Smooth muscle cell (in vitro differentiated cells): ENCODE measurements around the gene FLT3LG. TPM values are rescaled to one million over a fixed set of nuclear protein-coding genes. Genes with fewer than 3 reads are reported as not detected.

Experiments used
- DNase-seq: peaks from one replicate; lab custom pipeline; 2025; ENCODE audit not compliant: unreplicated experiment; lab: John Stamatoyannopoulos, UW
- H2AFZ ChIP-seq: fragments of 200-600 bp; sonication (generic); 2 replicates; pipeline ENCODE4 v1.6.0; 2016; ENCODE audit warnings: antibody characterized with exemption, low read depth, mild to moderate bottlenecking
- H3F3A ChIP-seq: fragments of 200-600 bp; sonication (generic); 2 replicates; pipeline ENCODE4 v1.6.0; 2017; ENCODE audit warnings: antibody characterized with exemption, low read depth
- H3K27ac ChIP-seq: fragments of 200-600 bp; sonication (generic); 2 replicates; pipeline ENCODE4 v1.5.1; 2016; ENCODE audit warnings: low read depth, mild to moderate bottlenecking
- H3K27me3 ChIP-seq: fragments of 200-600 bp; sonication (generic); 2 replicates; pipeline ENCODE4 v1.6.1; 2016; ENCODE audit warnings: low read depth, mild to moderate bottlenecking
- H3K36me3 ChIP-seq: fragments of 200-600 bp; sonication (generic); 2 replicates; pipeline ENCODE4 v1.5.1; 2016; ENCODE audit warnings: low read depth
- H3K4me1 ChIP-seq: fragments of 200-600 bp; sonication (generic); 2 replicates; pipeline ENCODE4 v1.5.1; 2016; ENCODE audit warnings: low read depth
- H3K4me2 ChIP-seq: fragments of 200-600 bp; sonication (generic); 2 replicates; pipeline ENCODE4 v1.6.0; 2016; ENCODE audit warnings: mild to moderate bottlenecking
- H3K4me3 ChIP-seq: fragments of 200-600 bp; sonication (generic); 2 replicates; pipeline ENCODE4 v1.5.1; 2016; ENCODE audit warnings: mild to moderate bottlenecking
- H3K79me2 ChIP-seq: fragments of 200-600 bp; sonication (generic); 2 replicates; pipeline ENCODE4 v1.6.0; 2016; ENCODE audit warnings: low read depth, mild to moderate bottlenecking
- H3K9ac ChIP-seq: fragments of 200-600 bp; sonication (generic); 2 replicates; pipeline ENCODE4 v1.6.0; 2016; ENCODE audit warnings: low read depth
- H3K9me3 ChIP-seq: fragments of 200-600 bp; sonication (generic); replicated peaks from 2 replicates; pipeline ENCODE4 v1.5.1; 2016; ENCODE audit warnings: low read depth
- H4K20me1 ChIP-seq: fragments of 200-600 bp; sonication (generic); 2 replicates; pipeline ENCODE4 v1.6.0; 2016; ENCODE audit warnings: low read depth
- WGBS: methylation state at CpG from one replicate; pipeline ENCODE4 v1.1.7; 2016; ENCODE audit warnings: low lambda C conversion rate; 5-methylcytosine and 5-hydroxymethylcytosine counted together
- polyA plus RNA-seq: library from polyadenylated mRNA; unstranded; fragments of >200 nt; fragmentation: Nextera tagmentation; extraction: Ambion mirVana; gene quantifications from 2 replicates; pipeline ENCODE4 v1.2.1, GENCODE V29; 2016
- total RNA-seq: library from RNA; depleted of rRNA; stranded (reverse); fragments of >200 nt; gene quantifications from 2 replicates; pipeline ENCODE4 v1.2.3, GENCODE V29; 2014
- TF ChIP-seq, protein P1 (sequence below): fragments of 200-600 bp; sonication (generic); IDR thresholded peaks from 2 replicates; pipeline ENCODE4 v1.5.1; 2017; ENCODE audit warnings: borderline replicate concordance, mild to moderate bottlenecking, antibody characterized with exemption; ENCODE audit not compliant: insufficient read depth, poor library complexity, severe bottlenecking

Gene FLT3LG
- total and polyA plus RNA-seq, 2 experiments from 2014 or later = 0.45 to 2.0 TPM

GRCh38 chr19:49430172-49430677 is 43.8 kb upstream of the FLT3LG start:
- Histone ChIP-seq H3K9ac (no peak overlapping the region), H3F3A (no peaks in the 10 kb centered on the region), H3K4me1 (peaks cover 6% of the 10 kb centered on the region), H4K20me1 (no peaks in the 10 kb centered on the region), H3K27me3 (peaks cover 100% of the 10 kb centered on the region), H3K4me3 (no peak overlapping the region), H3K9me3 (no peaks in the 10 kb centered on the region), H3K4me2 (no peak overlapping the region), H2AFZ (no peak overlapping the region), H3K36me3 (no peaks in the 10 kb centered on the region), H3K79me2 (no peaks in the 10 kb centered on the region), H3K27ac (no peak overlapping the region)
- 83% methylated on average over 7 of the region's 9 CpGs for WGBS
- TF ChIP-seq, protein P1, sequence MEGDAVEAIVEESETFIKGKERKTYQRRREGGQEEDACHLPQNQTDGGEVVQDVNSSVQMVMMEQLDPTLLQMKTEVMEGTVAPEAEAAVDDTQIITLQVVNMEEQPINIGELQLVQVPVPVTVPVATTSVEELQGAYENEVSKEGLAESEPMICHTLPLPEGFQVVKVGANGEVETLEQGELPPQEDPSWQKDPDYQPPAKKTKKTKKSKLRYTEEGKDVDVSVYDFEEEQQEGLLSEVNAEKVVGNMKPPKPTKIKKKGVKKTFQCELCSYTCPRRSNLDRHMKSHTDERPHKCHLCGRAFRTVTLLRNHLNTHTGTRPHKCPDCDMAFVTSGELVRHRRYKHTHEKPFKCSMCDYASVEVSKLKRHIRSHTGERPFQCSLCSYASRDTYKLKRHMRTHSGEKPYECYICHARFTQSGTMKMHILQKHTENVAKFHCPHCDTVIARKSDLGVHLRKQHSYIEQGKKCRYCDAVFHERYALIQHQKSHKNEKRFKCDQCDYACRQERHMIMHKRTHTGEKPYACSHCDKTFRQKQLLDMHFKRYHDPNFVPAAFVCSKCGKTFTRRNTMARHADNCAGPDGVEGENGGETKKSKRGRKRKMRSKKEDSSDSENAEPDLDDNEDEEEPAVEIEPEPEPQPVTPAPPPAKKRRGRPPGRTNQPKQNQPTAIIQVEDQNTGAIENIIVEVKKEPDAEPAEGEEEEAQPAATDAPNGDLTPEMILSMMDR = no peak
- DNase-seq = no peak

DNA sequence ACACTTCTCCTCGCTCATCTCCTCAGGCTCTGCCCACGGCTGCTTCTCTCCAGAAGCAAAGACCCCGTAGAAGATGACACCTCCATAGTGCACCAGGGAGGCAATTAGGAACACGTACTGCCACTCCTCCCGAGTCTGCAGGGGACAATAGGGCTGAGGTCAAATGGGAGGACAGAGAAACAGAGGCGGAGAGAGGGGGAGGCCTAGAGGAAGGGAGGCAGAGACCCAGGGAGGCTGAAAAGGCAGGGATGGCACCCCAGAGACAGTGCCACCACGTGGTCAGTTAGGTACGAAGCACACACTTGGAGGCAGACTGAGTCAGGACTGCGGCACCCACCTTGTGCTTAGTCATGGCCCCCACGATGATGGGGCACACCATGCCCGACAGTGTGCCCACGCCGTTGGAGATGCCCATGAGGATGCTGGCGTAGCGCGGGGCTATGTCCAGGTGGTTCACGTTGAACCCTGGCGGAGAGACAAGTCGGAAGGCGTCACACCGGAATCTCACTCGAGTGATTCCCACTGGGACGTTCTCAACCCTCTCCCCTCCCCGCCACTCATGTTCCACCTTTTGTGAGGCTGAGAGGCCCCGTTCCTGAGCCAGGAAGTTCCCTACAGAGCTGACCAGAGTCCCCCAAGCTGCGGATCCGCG is 43.2 kb upstream of the FLT3LG start:
- no peaks in the 10 kb centered on the region for H3K36me3 ChIP-seq
- no peaks in the 10 kb centered on the region for H4K20me1 ChIP-seq
- no peak overlapping the region for H3K27ac ChIP-seq
- peaks cover 6% of the 10 kb centered on the region for H3K4me1 ChIP-seq
- no peaks in the 10 kb centered on the region for H3K79me2 ChIP-seq
- H3K9ac ChIP-seq = no peak overlapping the region
- H3K4me3 ChIP-seq = no peak overlapping the region
- TF ChIP-seq, protein P1 = no peak
- H2AFZ ChIP-seq = no peak overlapping the region
- DNase-seq = no peak
- H3F3A ChIP-seq = no peaks in the 10 kb centered on the region
- H3K27me3 ChIP-seq = peaks cover 100% of the 10 kb centered on the region
- no peak overlapping the region for H3K4me2 ChIP-seq
- H3K9me3 ChIP-seq = no peaks in the 10 kb centered on the region
- WGBS = 85% methylated on average over 28 of the region's 28 CpGs

- H4K20me1 ChIP-seq = no peaks in the 10 kb centered on the region
- peaks cover 100% of the 10 kb centered on the region for H3K27me3 ChIP-seq
- no peak overlapping the region for H3K27ac ChIP-seq
- no peak overlapping the region for H3K9ac ChIP-seq
- H3K79me2 ChIP-seq = no peaks in the 10 kb centered on the region
- DNase-seq = no peak
- H3K36me3 ChIP-seq = no peaks in the 10 kb centered on the region
- H2AFZ ChIP-seq = no peak overlapping the region
- 89% methylated on average over 29 of the region's 29 CpGs for WGBS
- H3F3A ChIP-seq = no peaks in the 10 kb centered on the region
- no peak overlapping the region for H3K4me3 ChIP-seq
- peaks cover 6% of the 10 kb centered on the region for H3K4me1 ChIP-seq
- H3K9me3 ChIP-seq = no peaks in the 10 kb centered on the region
- TF ChIP-seq, protein P1 = no peak
- no peak overlapping the region for H3K4me2 ChIP-seq
These were observed 42.7 kb upstream of the FLT3LG start for GRCh38 chr19:49431330-49431749.
